Skeletal muscle satellite cell (primary cell): ENCODE results near the gene FLYWCH2. TPM values are rescaled to one million over a fixed set of nuclear protein-coding genes. Genes with fewer than 3 reads are reported as not detected.
A peak's percentile ranks its signal among the peaks of the same experiment; 100 is the strongest.

Source experiments
- H3K27me3 ChIP-seq: 2 replicates; pipeline ENCODE4 v1.7.0; 2013; ENCODE audit warnings: low read length; ENCODE audit not compliant: control insufficient read depth, insufficient read depth
- H3K36me3 ChIP-seq: 2 replicates; pipeline ENCODE4 v1.7.0; 2013; ENCODE audit warnings: mild to moderate bottlenecking, control low read depth, low read length; ENCODE audit not compliant: insufficient read depth
- H3K4me1 ChIP-seq: 2 replicates; pipeline ENCODE4 v1.7.0; 2013; ENCODE audit warnings: low read length; ENCODE audit not compliant: control insufficient read depth, insufficient read depth
- H3K4me2 ChIP-seq: 2 replicates; pipeline ENCODE4 v1.7.0; 2013; ENCODE audit warnings: mild to moderate bottlenecking, low read length
- H3K4me3 ChIP-seq: 2 replicates; pipeline ENCODE4 v1.7.0; 2013; ENCODE audit warnings: low read length
- H3K9ac ChIP-seq: 2 replicates; pipeline ENCODE4 v1.7.0; 2013; ENCODE audit warnings: mild to moderate bottlenecking, low read depth, low read length, moderate library complexity
- H3K9me3 ChIP-seq: replicated peaks from 2 replicates; pipeline ENCODE4 v1.7.0; 2013; ENCODE audit warnings: mild to moderate bottlenecking, control low read depth, low read length
- total RNA-seq: library from RNA; depleted of rRNA; stranded (reverse); fragments of >200 nt; gene quantifications from 2 replicates; pipeline ENCODE4 v1.2.3, GENCODE V29; 2012; rRNA removed

FLYWCH2 gene, protein sequence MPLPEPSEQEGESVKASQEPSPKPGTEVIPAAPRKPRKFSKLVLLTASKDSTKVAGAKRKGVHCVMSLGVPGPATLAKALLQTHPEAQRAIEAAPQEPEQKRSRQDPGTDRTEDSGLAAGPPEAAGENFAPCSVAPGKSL
- 78.8 and 88.9 TPM in 2 replicates for total RNA-seq

DNA sequence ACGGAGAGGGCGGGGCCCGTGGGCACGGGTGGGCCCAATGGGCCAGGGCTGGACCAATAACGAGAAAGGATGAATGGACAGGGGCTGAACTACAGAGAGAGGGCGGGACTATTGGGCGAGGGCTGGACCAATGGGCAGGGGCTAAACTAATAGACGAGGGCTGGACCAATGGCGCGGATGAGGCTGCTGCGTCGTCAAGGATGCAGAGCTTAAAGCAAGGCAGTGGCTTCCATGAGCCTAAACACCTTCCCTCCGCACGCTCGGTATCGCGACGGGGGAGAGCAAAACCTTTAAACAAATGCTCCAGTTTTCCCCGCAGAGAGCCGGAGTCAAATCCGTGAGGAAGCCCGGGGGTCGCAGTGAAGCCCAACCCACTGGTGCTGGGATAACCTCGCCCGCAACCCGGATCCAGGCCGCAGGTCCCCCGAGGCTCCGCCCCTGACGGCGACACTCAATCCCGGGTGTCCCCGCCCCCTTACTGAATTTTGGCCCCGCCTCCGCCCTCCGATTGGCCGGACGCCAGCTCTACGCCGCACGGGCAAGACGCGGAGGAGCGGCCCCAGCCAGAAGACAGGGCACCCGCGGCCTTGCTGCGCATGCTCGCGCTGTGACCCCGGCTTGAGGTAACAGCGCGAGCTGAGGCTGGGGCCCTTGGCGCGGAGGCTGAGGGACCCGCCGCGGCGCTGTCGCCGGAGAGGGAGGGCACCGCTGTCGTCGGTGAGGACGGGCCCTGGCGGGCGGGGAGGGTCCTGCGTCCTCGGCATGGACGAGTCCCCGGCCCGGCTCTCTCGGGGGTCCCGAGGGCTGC is at the start of gene FLYWCH2:
Gene FLYWCH2 (plus strand): TSS at position 566 of the 808 bp plus-strand sequence. CDS start 13,235 bp downstream, outside the sequence.
- Histone ChIP-seq H3K4me3 (peak within 1 kb of the TSS; percentile 97), H3K9ac (peak within 1 kb of the TSS; percentile 93), H3K36me3 (no peaks in the 10 kb centered on the region), H3K27me3 (no peaks in the 10 kb centered on the region), H3K9me3 (no peaks in the 10 kb centered on the region), H3K4me2 (peak within 1 kb of the TSS; percentile 99), H3K4me1 (peaks cover 9% of the 10 kb centered on the region)

DNA sequence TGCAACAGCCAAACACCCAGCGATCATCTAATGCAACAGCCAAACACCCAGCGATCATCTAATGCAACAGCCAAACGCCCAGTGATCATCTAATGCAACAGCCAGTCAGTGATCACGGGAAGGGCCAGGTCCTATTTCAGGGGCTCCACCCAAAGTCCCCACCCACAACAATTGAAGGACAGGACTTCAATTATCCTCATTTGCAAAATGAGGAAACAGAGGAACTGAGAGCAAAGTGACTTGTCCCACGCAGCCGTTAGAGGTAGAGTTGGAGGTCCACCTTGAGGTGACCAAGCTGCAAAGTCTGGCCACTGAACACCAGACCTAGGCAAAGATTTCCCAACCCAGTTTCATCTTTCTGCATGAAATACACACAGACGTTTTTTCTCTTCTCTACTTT is 49.2 kb upstream of the FLYWCH2 start:
- no peaks in the 10 kb centered on the region for H3K36me3 ChIP-seq
- no peak overlapping the region for H3K4me3 ChIP-seq
- H3K4me2 ChIP-seq = no peak overlapping the region
- H3K9me3 ChIP-seq = no peaks in the 10 kb centered on the region
- peaks cover 20% of the 10 kb centered on the region for H3K27me3 ChIP-seq
- no peak overlapping the region for H3K9ac ChIP-seq
- peaks cover 14% of the 10 kb centered on the region for H3K4me1 ChIP-seq

GRCh38 chr16:2834968-2835367 is 48.0 kb upstream of the FLYWCH2 start:
- Histone ChIP-seq H3K27me3 (peaks cover 20% of the 10 kb centered on the region), H3K9ac (no peak overlapping the region), H3K4me2 (peak overlapping the region; percentile 24), H3K4me1 (peaks cover 19% of the 10 kb centered on the region), H3K4me3 (no peak overlapping the region), H3K9me3 (no peaks in the 10 kb centered on the region), H3K36me3 (no peaks in the 10 kb centered on the region)

DNA sequence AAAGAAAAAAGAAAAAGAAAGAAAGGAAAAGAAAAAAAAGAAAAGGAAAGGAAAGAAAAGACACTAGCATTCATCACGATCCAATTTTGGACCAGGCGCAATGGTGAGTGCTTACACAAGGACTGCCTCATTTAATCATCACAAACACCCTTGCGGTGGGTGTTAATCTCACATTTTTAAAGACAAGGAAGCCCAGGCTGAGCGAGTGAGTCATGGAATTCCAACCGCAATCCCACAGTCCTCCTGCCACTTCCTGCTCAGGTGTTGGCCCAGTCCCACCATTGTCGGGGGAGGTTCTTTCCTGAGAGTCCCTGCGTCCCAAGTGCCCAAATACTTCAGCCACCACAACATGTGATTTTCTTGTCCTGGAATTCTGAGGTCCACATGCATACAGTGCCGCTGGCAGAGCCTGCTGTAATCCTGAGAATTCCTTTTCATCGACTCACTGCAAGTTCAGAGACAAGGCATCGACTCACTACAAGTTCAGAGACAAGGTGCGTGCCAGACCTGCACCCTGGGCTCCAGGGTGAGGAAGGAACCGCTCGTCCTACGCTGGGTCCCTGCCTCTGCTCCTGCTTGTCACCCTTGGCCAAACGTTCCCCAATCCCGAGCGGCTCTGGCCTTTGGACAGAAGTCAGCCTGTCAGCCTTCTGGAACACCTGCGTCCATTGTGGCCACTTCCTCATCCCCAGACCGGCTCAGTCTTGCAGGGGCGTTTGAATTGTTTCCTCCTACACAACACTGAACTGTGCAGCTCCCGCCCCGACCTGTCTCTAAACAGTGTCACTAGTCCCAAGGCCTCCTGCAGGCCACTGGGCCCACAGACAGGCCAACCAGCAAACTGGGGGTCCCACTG is 47.1 kb upstream of the FLYWCH2 start:
- peaks cover 19% of the 10 kb centered on the region for H3K4me1 ChIP-seq
- H3K4me2 ChIP-seq = peak overlapping the region; percentile 24
- H3K27me3 ChIP-seq = peaks cover 17% of the 10 kb centered on the region
- H3K9ac ChIP-seq = no peak overlapping the region
- H3K9me3 ChIP-seq = no peaks in the 10 kb centered on the region
- H3K4me3 ChIP-seq = no peak overlapping the region
- H3K36me3 ChIP-seq = no peaks in the 10 kb centered on the region

GRCh38 chr16:2836646-2837508 is 46.1 kb upstream of the FLYWCH2 start:
- Histone ChIP-seq H3K36me3 (no peaks in the 10 kb centered on the region), H3K4me1 (peaks cover 19% of the 10 kb centered on the region), H3K9ac (no peak overlapping the region), H3K4me3 (no peak overlapping the region), H3K9me3 (no peaks in the 10 kb centered on the region), H3K4me2 (no peak overlapping the region), H3K27me3 (peaks cover 9% of the 10 kb centered on the region)

GRCh38 chr16:2838928-2839327 is 44.1 kb upstream of the FLYWCH2 start:
- Histone ChIP-seq H3K9me3 (no peaks in the 10 kb centered on the region), H3K4me1 (peaks cover 22% of the 10 kb centered on the region), H3K9ac (no peak overlapping the region), H3K4me2 (no peak overlapping the region), H3K4me3 (no peak overlapping the region), H3K36me3 (no peaks in the 10 kb centered on the region), H3K27me3 (no peaks in the 10 kb centered on the region)

DNA sequence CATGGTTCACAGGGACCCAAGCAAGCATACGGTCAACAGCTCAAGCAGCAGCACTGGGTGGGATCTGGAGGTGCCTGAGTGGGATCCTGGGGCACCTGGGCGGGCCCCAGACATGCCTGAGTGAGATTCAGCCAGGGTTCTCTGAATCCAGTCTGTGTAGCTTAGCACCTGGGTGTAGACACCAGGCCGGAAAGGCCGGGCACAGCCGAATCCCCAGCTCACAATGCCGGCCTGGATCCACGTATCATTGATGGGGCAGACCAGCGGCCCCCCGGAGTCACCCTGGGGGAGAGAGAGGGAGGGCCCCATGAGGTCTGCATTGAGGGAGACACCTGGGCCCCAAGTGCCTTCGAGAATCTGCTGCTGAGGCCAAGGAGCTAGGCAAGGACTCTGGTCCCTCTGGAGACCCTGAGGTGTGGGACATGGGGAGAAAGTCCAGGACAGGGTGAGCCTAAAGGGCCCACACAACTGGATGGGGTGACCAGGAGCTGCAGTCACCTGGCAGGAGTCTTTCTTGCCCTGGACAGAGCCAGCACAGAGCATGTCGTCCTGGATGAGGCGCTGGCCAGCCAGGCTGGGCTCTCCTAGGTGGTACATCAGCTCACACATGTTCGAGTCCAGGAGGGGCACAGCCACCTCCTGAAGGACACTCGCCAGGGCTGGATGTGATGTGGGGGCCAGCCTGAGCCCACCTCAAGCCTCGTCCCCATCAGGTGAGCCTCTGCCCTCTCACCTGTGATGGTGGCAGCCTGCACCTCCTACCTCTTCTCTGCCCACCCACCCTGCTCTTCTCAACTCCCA is 43.2 kb upstream of the FLYWCH2 start:
- Histone ChIP-seq H3K9me3 (no peaks in the 10 kb centered on the region), H3K4me1 (peaks cover 22% of the 10 kb centered on the region), H3K4me3 (no peak overlapping the region), H3K9ac (no peak overlapping the region), H3K4me2 (no peak overlapping the region), H3K27me3 (peaks cover 2% of the 10 kb centered on the region), H3K36me3 (no peaks in the 10 kb centered on the region)

DNA sequence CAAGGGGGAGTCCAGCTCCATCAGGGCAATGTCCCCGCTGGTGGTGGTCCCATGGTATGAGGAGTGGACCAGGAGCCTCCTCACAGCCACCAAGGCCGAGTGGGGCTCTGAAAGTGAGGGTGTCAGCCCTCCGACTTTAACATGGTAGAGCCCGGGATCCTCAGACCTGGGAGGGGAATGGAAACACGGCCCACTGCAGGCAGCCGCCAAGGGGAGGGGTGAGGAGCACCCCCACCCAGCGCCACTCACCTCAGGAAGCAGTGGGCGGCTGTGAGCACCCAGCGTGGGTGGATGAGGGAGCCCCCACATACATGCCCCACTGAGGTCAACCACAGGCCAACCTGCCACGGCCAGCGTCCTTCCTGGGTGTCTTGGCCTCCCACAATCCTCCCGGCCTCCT is 42.1 kb upstream of the FLYWCH2 start:
- no peaks in the 10 kb centered on the region for H3K36me3 ChIP-seq
- no peak overlapping the region for H3K4me3 ChIP-seq
- H3K27me3 ChIP-seq = peaks cover 8% of the 10 kb centered on the region
- H3K9ac ChIP-seq = no peak overlapping the region
- H3K9me3 ChIP-seq = no peaks in the 10 kb centered on the region
- H3K4me1 ChIP-seq = peaks cover 12% of the 10 kb centered on the region
- no peak overlapping the region for H3K4me2 ChIP-seq

DNA sequence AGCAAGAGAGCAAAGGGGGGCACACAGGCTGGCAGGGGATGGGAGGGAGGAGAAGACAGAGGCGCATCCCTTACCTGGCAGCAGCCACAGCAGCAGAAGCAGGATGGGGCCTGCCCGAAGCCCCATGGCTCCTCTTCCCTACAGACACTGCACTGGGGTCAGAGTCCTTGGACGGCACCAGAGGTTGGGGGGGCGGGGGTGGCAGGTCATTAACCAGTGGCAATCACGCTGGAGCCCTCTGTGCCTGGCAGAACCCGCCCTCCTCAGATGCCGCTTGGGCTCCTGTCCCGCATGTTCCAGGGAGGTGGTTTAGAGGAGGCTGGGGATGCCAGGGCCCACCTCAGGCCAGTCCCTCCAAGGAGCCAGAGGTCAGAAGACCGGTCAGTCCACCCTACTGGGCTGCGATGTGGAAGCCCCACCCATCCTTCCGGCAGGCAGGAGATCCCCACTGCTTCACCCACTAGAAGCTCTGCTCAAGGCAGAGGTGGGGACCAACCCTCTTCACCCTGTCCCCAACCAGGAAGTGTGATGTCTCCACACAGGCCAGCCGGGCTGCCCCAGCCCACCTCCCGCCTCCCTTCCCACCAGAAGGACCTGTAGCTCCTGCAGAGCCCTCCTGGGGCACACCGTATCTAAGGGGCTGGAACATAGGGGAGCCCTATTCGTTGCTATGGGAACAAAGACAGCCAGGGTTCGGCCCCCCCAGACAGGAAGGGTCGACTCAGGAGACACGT is 41.2 kb upstream of the FLYWCH2 start:
- peaks cover 8% of the 10 kb centered on the region for H3K27me3 ChIP-seq
- no peak overlapping the region for H3K9ac ChIP-seq
- H3K4me3 ChIP-seq = peak overlapping the region; percentile 50
- H3K9me3 ChIP-seq = no peaks in the 10 kb centered on the region
- peaks cover 13% of the 10 kb centered on the region for H3K4me1 ChIP-seq
- H3K4me2 ChIP-seq = peak overlapping the region; percentile 46
- H3K36me3 ChIP-seq = no peaks in the 10 kb centered on the region
